ENCODE measurements around the gene NSD1. TPM values are rescaled to one million over a fixed set of nuclear protein-coding genes. Genes with fewer than 3 reads are reported as not detected.
A peak's percentile ranks its signal among the peaks of the same experiment; 100 is the strongest.
"Not testable (repeated sequence)": the region's sequence is repeated elsewhere in the genome, so short reads cannot be mapped to it uniquely, and the experiment has no call there.

Gene NSD1
- total RNA-seq, 1 donor from 2014 or later = 22.4 TPM

- no peak for DNase-seq (ENCODE audit: low read depth in 2 of 2)
Measured at GRCh38 chr5:177328545-177329231, 195.1 kb downstream of the NSD1 start.

- no peak for DNase-seq (ENCODE audit: low read depth in 2 of 2)
Measured at GRCh38 chr5:177329883-177330282, 196.3 kb downstream of the NSD1 start.

- DNase-seq (ENCODE audit: low read depth in 2 of 2) = no peak
Measured at GRCh38 chr5:177330991-177331842, 197.6 kb downstream of the NSD1 start.

- DNase-seq (ENCODE audit: low read depth in 2 of 2) = no peak
Measured at GRCh38 chr5:177332031-177332895, 198.7 kb downstream of the NSD1 start.

GRCh38 chr5:177332896-177333260, 199.3 kb downstream of the NSD1 start:
- no peak for DNase-seq (ENCODE audit: low read depth in 2 of 2)

- no peak for DNase-seq (ENCODE audit: low read depth in 2 of 2)
Measured at GRCh38 chr5:177333420-177334154, 200.0 kb downstream of the NSD1 start.

- DNase-seq (ENCODE audit: low read depth in 2 of 2) = no peak
Measured at GRCh38 chr5:177334155-177334551, 200.6 kb downstream of the NSD1 start.

GRCh38 chr5:177334781-177335700, 201.5 kb downstream of the NSD1 start:
- no peak for DNase-seq (ENCODE audit: low read depth in 2 of 2)

GRCh38 chr5:177335701-177336065, 202.1 kb downstream of the NSD1 start:
- no peak for DNase-seq (ENCODE audit: low read depth in 2 of 2)

- DNase-seq (ENCODE audit: low read depth in 2 of 2) = peak; percentile 29 to 46
Measured at GRCh38 chr5:177336112-177336511, 202.5 kb downstream of the NSD1 start.

GRCh38 chr5:177336603-177337494, 203.3 kb downstream of the NSD1 start:
- DNase-seq (ENCODE audit: low read depth in 2 of 2) = no peak

- DNase-seq (ENCODE audit: low read depth in 2 of 2) = no peak
Measured at GRCh38 chr5:177338251-177339106, 204.9 kb downstream of the NSD1 start.

GRCh38 chr5:177339107-177339638, 205.6 kb downstream of the NSD1 start:
- peak in 1 of 2 donors; percentile 28 for DNase-seq (ENCODE audit: low read depth in 2 of 2)

- DNase-seq (ENCODE audit: low read depth in 2 of 2) = not testable (repeated sequence)
Measured at GRCh38 chr5:177343000-177343399, 209.4 kb downstream of the NSD1 start.

GRCh38 chr5:177343777-177344176, 210.2 kb downstream of the NSD1 start:
- DNase-seq (ENCODE audit: low read depth in 2 of 2) = no peak

- DNase-seq (ENCODE audit: low read depth in 2 of 2) = no peak
Measured at GRCh38 chr5:177344891-177345290, 211.3 kb downstream of the NSD1 start.

GRCh38 chr5:177346820-177347219, 213.2 kb downstream of the NSD1 start:
- no peak for DNase-seq (ENCODE audit: low read depth in 2 of 2)

- DNase-seq (ENCODE audit: low read depth in 2 of 2) = no peak
Measured at GRCh38 chr5:177347699-177348098, 214.1 kb downstream of the NSD1 start.
